Upper lobe of left lung (tissue), 6 donors: ENCODE measurements around the gene MBD3. TPM values are rescaled to one million over a fixed set of nuclear protein-coding genes. Genes with fewer than 3 reads are reported as not detected.
A peak's percentile ranks its signal among the peaks of the same experiment; 100 is the strongest.

Source experiments
- ATAC-seq, 2 donors: fragments of 200-7000 bp; cut with Tn5 transposase; one replicate each; pipeline ENCODE4 v1.9.1; 2022; ENCODE audit warnings: mild to moderate bottlenecking in 2 of 2, moderate library complexity in 2 of 2; ENCODE audit not compliant: low FRiP score in 2 of 2
- DNase-seq, 2 donors: peaks; one replicate each; pipeline ENCODE4 v3.0.0-alpha.2; 2019 to 2020
- H3K27ac ChIP-seq, 4 donors: fragments of 200-600 bp; sonication (generic); one replicate each; pipeline ENCODE4 v1.5.1; 2016 to 2019
- H3K27me3 ChIP-seq, 4 donors: fragments of 200-600 bp; sonication (generic); one replicate each; pipeline ENCODE4 v1.5.1; 2017 to 2019
- H3K36me3 ChIP-seq, 4 donors: fragments of 200-600 bp; sonication (generic); one replicate each; pipeline ENCODE4 v1.5.1; 2016 to 2019
- H3K4me1 ChIP-seq, 4 donors: fragments of 200-600 bp; sonication (generic); one replicate each; pipeline ENCODE4 v1.5.1; 2018 to 2019
- H3K4me3 ChIP-seq, 4 donors: fragments of 200-600 bp; sonication (generic); one replicate each; pipeline ENCODE4 v1.5.1; 2017 to 2019; ENCODE audit warnings: mild to moderate bottlenecking in 2 of 4, moderate library complexity in 1 of 4
- H3K9me3 ChIP-seq, 4 donors: fragments of 200-600 bp; sonication (generic); one replicate each; pipeline ENCODE4 v1.5.1; 2018 to 2019
- EP300 ChIP-seq, 4 donors: sonication (generic); formaldehyde crosslinking; IDR thresholded peaks; one replicate each; pipeline ENCODE4 v1.5.1; 2017; ENCODE audit warnings: antibody characterized with exemption in 4 of 4, control low read depth in 2 of 4
- POLR2A ChIP-seq, 4 donors: fragments of 450-650 bp; IDR thresholded peaks; one replicate each; pipeline ENCODE4 v1.5.1; 2016 to 2017; ENCODE audit warnings: antibody characterized with exemption in 4 of 4, mild to moderate bottlenecking in 2 of 4
- POLR2AphosphoS5 ChIP-seq, 2 donors: sonication (generic); formaldehyde crosslinking; IDR thresholded peaks; one replicate each; pipeline ENCODE4 v1.5.1; 2017; ENCODE audit warnings: antibody characterized with exemption in 2 of 2
- WGBS, 2 donors: methylation state at CpG; one replicate each; pipeline ENCODE4 v1.1.5; 2017 to 2018; 5-methylcytosine and 5-hydroxymethylcytosine counted together
- total RNA-seq, 6 donors: library from RNA; depleted of rRNA in 4 of 6; stranded (reverse); fragments of >200 nt in 4 of 6; gene quantifications; one replicate each; pipeline versions ENCODE4 v1.1.0 to v1.2.1, GENCODE V29; 2016 to 2021
- TF ChIP-seq, protein P1 (sequence below), 6 experiments: fragments of 450-650 bp in 4 of 6; fragments of 200-600 bp in 2 of 6; sonication (generic) in 2 of 6; IDR thresholded peaks; one replicate each; pipeline ENCODE4 v1.5.1; 2016 to 2019; ENCODE audit warnings: antibody characterized with exemption in 6 of 6
- donor health status: DM: no; HTN: no; CAD: no; lungs with moderate emphysema.
- donor health status: DM: no; HTN: yes; CAD: no; lungs with severe emphysema.

Gene MBD3
- total RNA-seq, 6 donors from 2014 or later = 65.1 to 158 (median 107) TPM

DNA sequence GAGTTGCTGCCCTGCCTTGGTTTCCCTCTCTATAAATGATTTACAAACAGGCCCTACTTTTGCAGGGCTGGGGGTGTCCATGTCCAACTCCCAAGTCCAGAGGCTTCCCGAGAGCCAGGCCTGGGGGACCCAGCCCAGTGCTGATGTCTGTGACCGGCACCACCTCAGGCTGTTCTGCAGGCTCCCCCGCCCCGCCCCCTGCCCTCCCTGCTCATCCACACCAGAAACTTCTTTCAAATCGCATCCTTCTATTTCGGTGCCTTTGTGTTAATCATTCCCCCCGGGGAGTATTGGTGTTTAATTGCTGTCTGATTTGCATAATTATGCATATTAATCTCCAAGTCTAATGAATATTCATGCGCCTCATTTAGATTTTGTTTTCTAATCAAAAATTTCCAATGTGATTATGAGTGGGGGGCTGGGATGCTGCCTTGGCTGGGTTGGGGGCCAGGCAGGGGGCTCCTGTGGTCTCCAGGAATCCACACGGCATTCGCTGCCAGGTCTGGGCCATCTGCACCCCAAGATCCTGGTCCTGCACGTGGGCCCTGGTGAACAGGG lies 40.7 kb upstream of the MBD3 start:
- ATAC-seq = peak in 1 of 2 donors; percentile 4
- no peak for DNase-seq

DNA sequence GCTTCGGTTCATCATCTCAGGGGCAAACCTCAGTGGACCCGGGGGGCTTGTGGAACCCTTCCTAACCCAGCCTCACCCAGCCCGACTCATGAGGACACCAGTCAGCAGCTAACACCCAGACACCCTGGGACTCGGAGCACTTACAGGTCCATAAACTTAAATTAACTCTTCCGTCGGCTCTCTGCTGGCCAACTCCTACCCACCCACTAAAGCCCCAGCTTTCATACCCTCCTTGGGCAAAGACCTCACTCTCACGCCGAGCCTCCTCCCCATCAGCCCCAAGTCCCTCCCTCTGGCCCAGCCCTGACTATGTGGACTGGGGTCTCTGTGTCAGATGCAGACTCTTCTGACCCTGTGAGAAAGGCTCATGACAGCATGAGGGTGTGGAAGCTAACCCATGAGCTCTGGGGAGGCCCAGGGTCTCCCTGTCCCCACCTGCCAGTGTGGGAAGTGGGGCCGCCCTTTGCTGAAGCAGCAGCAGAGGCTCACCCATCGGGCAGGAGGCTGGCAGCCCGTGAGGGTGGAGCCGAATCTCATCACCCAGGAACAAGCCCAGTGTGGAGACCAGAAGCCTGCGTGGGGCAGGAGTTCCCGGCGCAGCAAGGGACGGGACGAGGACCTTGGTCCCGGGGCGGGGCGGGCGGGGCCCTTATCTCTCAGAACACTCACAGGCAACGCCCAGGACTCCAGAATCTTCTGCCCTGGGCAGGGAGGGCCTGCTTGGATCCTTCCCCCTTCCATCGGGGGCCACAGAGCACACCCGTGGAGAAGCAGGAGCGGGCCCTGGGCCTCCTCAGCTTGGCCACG lies 40.0 kb upstream of the MBD3 start:
- DNase-seq (peak in 1 of 2 donors; percentile 62), ATAC-seq (peak in 1 of 2 donors; percentile 4)
- Histone ChIP-seq H3K36me3 (peaks cover 0 to 49% (median 27%) of the 10 kb centered on the region in 4 donors), H3K27ac (no peak overlapping the region), H3K4me3 (no peak overlapping the region), H3K4me1 (no peaks in the 10 kb centered on the region), H3K27me3 (no peaks in the 10 kb centered on the region), H3K9me3 (no peaks in the 10 kb centered on the region)
- WGBS, 2 donors = 88 to 95% methylated on average over 17 to 18 of the region's 26 CpGs
- TF ChIP-seq EP300 (IDR thresholded peaks at IDR 0.05) (no peak), POLR2AphosphoS5 (IDR thresholded peaks at IDR 0.05) (no peak), POLR2A (IDR thresholded peaks at IDR 0.05) (no peak)
- TF ChIP-seq, protein P1, sequence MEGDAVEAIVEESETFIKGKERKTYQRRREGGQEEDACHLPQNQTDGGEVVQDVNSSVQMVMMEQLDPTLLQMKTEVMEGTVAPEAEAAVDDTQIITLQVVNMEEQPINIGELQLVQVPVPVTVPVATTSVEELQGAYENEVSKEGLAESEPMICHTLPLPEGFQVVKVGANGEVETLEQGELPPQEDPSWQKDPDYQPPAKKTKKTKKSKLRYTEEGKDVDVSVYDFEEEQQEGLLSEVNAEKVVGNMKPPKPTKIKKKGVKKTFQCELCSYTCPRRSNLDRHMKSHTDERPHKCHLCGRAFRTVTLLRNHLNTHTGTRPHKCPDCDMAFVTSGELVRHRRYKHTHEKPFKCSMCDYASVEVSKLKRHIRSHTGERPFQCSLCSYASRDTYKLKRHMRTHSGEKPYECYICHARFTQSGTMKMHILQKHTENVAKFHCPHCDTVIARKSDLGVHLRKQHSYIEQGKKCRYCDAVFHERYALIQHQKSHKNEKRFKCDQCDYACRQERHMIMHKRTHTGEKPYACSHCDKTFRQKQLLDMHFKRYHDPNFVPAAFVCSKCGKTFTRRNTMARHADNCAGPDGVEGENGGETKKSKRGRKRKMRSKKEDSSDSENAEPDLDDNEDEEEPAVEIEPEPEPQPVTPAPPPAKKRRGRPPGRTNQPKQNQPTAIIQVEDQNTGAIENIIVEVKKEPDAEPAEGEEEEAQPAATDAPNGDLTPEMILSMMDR (IDR thresholded peaks at IDR 0.05) = no peak

More for the DNA sequence above, 40.7 kb upstream of the MBD3 start:
- Histone ChIP-seq H3K4me1 (no peaks in the 10 kb centered on the region), H3K4me3 (no peak overlapping the region), H3K36me3 (peaks cover 0 to 55% (median 27%) of the 10 kb centered on the region in 4 donors), H3K27ac (no peak overlapping the region), H3K9me3 (no peaks in the 10 kb centered on the region), H3K27me3 (no peaks in the 10 kb centered on the region)
- TF ChIP-seq, protein P1 (IDR thresholded peaks at IDR 0.05) = no peak
- TF ChIP-seq EP300 (IDR thresholded peaks at IDR 0.05) = no peak
- TF ChIP-seq POLR2AphosphoS5 (IDR thresholded peaks at IDR 0.05) = no peak
- no peak for TF ChIP-seq POLR2A (IDR thresholded peaks at IDR 0.05)
- WGBS, 2 donors = 95 to 96% methylated on average over 11 of the region's 11 CpGs

DNA sequence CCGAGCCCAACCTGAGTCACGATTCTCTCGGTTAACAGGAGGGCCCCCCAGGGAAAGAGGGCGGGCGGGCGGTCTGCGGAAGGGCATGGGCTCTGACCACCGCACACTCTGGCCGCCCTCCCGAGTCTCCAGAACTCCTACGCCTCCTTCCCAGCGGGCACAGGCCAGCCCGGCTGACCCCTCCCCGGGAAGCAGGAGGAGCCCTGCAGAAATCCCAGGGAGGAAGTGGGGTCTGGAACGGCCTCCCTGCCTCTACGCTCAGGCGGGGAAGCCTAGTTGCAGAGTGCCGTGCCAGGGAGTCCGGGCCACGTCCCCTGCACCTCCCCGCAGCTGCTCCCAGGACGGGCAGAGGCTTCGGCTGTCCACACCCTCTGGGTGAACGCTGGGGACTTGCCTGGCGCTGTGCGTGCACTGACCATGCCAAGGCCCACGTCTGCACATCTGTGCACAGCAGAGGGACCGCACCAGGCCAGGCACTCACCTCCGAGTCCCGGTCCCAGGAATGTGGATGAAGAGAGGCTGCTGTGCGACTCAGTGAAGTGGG lies 39.0 kb upstream of the MBD3 start:
- H3K4me1 ChIP-seq = no peaks in the 10 kb centered on the region
- 95 to 96% methylated on average over 15 to 29 of the region's 31 CpGs for WGBS, 2 donors
- peaks cover 0 to 52% (median 29%) of the 10 kb centered on the region in 4 donors for H3K36me3 ChIP-seq
- H3K4me3 ChIP-seq = no peak overlapping the region
- TF ChIP-seq, protein P1 (IDR thresholded peaks at IDR 0.05) = no peak
- TF ChIP-seq EP300 (IDR thresholded peaks at IDR 0.05) (no peak), POLR2AphosphoS5 (IDR thresholded peaks at IDR 0.05) (no peak), POLR2A (IDR thresholded peaks at IDR 0.05) (no peak)
- no peaks in the 10 kb centered on the region for H3K9me3 ChIP-seq
- no peak for ATAC-seq
- H3K27ac ChIP-seq = no peak overlapping the region
- DNase-seq = peak in 1 of 2 donors; percentile 76
- no peaks in the 10 kb centered on the region for H3K27me3 ChIP-seq

DNA sequence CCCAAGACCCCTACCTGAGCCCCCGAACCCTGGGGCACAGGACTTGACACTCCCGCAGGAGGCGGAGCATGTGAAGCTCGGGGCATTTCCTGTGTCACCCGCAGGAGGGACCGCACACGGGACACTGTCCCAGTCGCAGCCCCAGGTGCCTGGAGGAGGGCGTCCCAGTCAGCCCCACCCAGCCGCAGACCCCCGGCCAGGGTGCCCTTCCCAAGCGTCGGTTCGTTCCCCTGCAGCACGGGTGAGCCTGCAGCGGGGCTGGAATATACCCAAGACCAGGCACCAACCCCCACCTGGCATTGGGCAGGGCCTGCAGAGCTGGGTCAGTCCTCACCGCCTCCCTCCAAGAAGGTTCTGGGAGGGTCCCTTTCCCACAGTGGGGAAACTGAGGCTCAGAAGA lies 38.1 kb upstream of the MBD3 start:
- peaks cover 0 to 48% (median 28%) of the 10 kb centered on the region in 4 donors for H3K36me3 ChIP-seq
- TF ChIP-seq EP300 (IDR thresholded peaks at IDR 0.05) (no peak), POLR2AphosphoS5 (IDR thresholded peaks at IDR 0.05) (no peak), POLR2A (IDR thresholded peaks at IDR 0.05) (no peak)
- TF ChIP-seq, protein P1 (IDR thresholded peaks at IDR 0.05) = no peak
- 98% methylated on average over 7 of the region's 17 CpGs; no CpG with 5 or more reads in 1 of the 2 donors for WGBS, 2 donors
- no peak overlapping the region for H3K4me3 ChIP-seq
- ATAC-seq (no peak), DNase-seq (peak in 1 of 2 donors; percentile 68)
- H3K27me3 ChIP-seq = no peaks in the 10 kb centered on the region
- no peaks in the 10 kb centered on the region for H3K4me1 ChIP-seq
- H3K9me3 ChIP-seq = no peaks in the 10 kb centered on the region
- no peak overlapping the region for H3K27ac ChIP-seq
